NT2/D1 (cell line): Measurements from ENCODE around the gene DPH6.

Experiments used
- YY1 ChIP-seq: IDR thresholded peaks from 2 replicates; pipeline ENCODE4 v1.6.1; 2011; ENCODE audit not compliant: insufficient read length, insufficient read depth
- ZNF274 ChIP-seq: IDR thresholded peaks from 2 replicates; pipeline ENCODE4 v1.6.1; 2011; ENCODE audit warnings: mild to moderate bottlenecking, low read depth, low read length

DNA sequence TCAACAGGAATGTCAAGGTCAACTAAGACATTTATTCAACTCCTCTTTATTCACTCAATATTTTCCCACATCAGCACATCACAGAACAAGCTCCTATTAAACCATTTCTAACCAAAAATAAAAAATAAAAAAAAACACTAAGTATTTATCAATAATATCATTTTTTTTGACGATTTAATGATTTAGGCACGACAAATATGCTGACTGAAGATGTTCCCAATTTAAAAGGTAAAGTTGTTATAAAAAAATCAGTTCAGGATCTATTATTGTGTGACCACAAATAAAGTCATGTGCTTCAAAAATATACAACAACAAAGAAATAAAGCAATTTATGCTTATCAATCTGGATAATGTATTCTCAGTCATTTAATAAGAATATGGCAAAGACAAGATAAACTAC lies 16.2 kb downstream of the DPH6 start:
- TF ChIP-seq ZNF274 (no peak), YY1 (no peak)
